Skeletal muscle satellite cell (primary cell): ENCODE results near the gene ADGRV1.
"Not testable (repeated sequence)": the region's sequence is repeated elsewhere in the genome, so short reads cannot be mapped to it uniquely, and the experiment has no call there.

Experiments used
- H3K27me3 ChIP-seq: 2 replicates; pipeline ENCODE4 v1.7.0; 2013; ENCODE audit warnings: low read length; ENCODE audit not compliant: control insufficient read depth, insufficient read depth
- H3K36me3 ChIP-seq: 2 replicates; pipeline ENCODE4 v1.7.0; 2013; ENCODE audit warnings: mild to moderate bottlenecking, control low read depth, low read length; ENCODE audit not compliant: insufficient read depth
- H3K4me1 ChIP-seq: 2 replicates; pipeline ENCODE4 v1.7.0; 2013; ENCODE audit warnings: low read length; ENCODE audit not compliant: control insufficient read depth, insufficient read depth
- H3K4me2 ChIP-seq: 2 replicates; pipeline ENCODE4 v1.7.0; 2013; ENCODE audit warnings: mild to moderate bottlenecking, low read length
- H3K4me3 ChIP-seq: 2 replicates; pipeline ENCODE4 v1.7.0; 2013; ENCODE audit warnings: low read length
- H3K9ac ChIP-seq: 2 replicates; pipeline ENCODE4 v1.7.0; 2013; ENCODE audit warnings: mild to moderate bottlenecking, low read depth, low read length, moderate library complexity
- H3K9me3 ChIP-seq: replicated peaks from 2 replicates; pipeline ENCODE4 v1.7.0; 2013; ENCODE audit warnings: mild to moderate bottlenecking, control low read depth, low read length

The ADGRV1 gene

DNA sequence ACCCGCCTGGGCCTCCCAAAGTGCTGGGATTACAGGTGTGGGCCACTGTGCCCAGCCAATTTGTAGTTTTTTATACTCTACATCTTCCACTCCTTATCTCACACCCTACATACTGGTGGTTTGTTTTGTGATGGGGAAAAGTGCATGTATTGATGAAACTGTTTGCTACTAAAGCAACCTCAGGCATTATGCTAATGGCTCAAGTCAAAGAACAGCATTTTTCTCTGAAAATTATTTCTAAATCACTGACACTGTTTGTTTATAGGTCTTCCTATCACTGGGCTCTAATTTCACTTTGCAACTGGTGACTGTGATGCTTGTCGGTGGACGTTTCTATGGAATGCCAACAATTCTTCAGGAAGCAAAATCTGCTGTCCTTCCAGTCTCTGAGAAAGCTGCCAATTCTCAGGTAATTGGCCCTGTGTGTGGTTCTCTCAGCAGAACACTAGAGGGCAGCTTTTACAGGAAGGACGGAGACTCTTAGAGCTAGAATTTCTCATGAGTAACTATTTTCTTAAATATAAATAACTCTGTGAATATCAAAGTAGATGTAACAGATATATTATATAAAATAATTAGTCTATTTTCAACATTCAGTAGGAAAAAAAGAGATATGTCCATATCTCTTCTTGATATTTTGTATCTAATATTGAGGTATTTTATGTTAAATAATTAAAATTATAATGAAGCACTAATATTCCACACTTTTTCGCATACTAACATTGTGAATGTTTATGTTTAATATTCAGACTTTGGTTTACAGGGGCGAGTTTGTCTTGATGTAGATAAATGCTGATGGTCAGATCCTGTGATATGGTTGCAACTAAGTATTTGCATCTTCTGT is 244.1 kb downstream of the ADGRV1 start:
- Histone ChIP-seq H3K4me3 (no peak overlapping the region), H3K27me3 (no peaks in the 10 kb centered on the region), H3K9ac (no peak overlapping the region), H3K4me2 (no peak overlapping the region), H3K9me3 (no peaks in the 10 kb centered on the region), H3K4me1 (no peaks in the 10 kb centered on the region), H3K36me3 (no peaks in the 10 kb centered on the region)

DNA sequence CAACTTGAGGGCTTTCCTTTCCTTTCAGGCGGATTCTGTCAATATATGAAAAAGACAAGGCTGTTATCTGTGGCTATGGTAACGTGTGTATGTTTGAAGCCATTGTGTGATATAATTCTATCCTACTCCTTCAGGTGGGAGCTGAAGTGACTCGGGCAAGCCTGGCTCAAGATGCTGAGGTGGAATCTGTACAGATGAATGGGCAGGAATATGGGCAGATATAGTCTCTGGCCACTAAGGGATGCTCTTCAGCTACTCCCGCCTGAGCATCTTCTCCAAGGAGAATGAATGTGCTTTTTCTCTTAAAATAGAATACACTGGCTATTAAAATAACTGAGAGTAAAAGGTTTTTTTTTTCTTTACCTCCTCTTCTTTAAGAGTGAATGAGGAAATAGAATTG is 244.8 kb downstream of the ADGRV1 start:
- Histone ChIP-seq H3K27me3 (no peaks in the 10 kb centered on the region), H3K4me2 (no peak overlapping the region), H3K4me3 (no peak overlapping the region), H3K36me3 (no peaks in the 10 kb centered on the region), H3K4me1 (no peaks in the 10 kb centered on the region), H3K9ac (no peak overlapping the region), H3K9me3 (no peaks in the 10 kb centered on the region)

DNA sequence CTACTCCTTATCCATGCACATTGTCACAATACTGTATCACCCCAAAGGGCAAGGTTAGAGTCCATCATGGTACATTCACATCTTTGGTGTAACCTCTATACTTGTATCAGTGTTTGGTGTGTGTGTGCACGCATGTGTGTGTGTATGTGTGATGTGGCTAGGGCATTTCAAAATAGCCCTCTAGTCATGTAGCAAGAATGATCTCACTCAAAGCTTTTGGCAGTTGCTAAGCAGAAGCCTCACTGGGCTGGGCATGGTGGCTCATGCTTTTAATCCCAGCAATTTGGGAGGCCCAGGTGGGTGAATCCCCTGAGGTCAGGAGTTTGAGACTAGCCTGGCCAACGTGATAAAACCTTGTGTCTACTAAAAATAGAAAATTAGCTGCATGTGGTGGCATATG is 245.3 kb downstream of the ADGRV1 start:
- Histone ChIP-seq H3K4me3 (no peak overlapping the region), H3K27me3 (no peaks in the 10 kb centered on the region), H3K9me3 (no peaks in the 10 kb centered on the region), H3K36me3 (no peaks in the 10 kb centered on the region), H3K4me2 (no peak overlapping the region), H3K9ac (no peak overlapping the region), H3K4me1 (no peaks in the 10 kb centered on the region)

DNA sequence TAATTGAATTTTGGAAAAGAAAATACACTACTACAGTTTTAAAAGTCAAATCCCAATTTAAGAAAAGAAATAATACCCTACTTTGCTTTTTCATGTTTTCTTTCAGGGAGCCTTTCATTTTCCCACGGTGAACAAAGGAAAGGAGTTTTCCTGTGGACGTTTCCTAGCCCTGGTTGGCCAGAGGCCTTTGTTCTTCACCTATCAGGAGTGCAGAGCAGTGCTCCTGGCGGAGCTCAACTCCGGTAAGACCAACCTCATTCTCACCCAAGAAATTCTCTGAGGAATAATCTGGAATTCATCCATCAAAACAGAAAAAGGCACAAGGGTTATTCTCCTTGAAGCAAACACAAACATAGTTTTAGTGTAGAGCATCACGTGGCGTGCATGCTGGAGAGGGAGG is 248.9 kb downstream of the ADGRV1 start:
- Histone ChIP-seq H3K9ac (no peak overlapping the region), H3K4me3 (no peak overlapping the region), H3K4me1 (no peaks in the 10 kb centered on the region), H3K27me3 (no peaks in the 10 kb centered on the region), H3K9me3 (no peaks in the 10 kb centered on the region), H3K4me2 (no peak overlapping the region), H3K36me3 (no peaks in the 10 kb centered on the region)

DNA sequence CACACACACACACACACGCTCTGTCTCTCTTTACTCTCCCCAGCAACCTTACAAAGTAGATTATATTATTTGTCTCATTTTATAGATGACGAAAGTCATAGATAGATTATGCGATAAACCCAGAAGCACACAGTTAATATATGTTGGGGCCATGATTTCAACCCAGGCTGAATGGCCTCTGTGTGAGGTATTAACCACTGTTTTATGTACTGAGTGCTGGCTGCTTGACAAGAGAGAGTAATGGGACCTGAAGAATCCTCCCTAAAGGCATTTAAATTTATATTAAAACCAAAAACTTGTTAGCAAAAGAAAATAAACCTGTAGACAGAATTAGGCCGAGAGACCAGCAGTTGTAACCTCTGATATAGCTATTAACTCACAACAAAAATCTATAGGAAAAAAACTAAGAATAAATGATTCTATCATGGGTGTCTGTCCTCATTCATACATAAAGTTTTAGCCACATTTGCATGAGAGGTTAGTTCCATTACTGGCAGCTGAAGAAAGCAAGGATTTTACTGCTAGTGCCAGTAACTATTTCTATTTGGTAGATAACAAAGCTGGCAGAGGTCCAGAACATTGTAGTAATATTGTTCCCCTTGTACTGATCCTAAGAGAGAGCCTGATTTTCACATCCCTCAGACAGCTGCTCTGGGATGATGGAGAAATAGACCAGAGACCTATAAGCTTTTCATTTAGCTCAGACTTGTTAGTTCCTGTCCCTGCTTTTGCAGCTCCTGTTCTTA is 250.9 kb downstream of the ADGRV1 start:
- Histone ChIP-seq H3K9ac (no peak overlapping the region), H3K4me3 (no peak overlapping the region), H3K36me3 (no peaks in the 10 kb centered on the region), H3K9me3 (no peaks in the 10 kb centered on the region), H3K4me1 (no peaks in the 10 kb centered on the region), H3K4me2 (no peak overlapping the region), H3K27me3 (peaks cover 3% of the 10 kb centered on the region)

DNA sequence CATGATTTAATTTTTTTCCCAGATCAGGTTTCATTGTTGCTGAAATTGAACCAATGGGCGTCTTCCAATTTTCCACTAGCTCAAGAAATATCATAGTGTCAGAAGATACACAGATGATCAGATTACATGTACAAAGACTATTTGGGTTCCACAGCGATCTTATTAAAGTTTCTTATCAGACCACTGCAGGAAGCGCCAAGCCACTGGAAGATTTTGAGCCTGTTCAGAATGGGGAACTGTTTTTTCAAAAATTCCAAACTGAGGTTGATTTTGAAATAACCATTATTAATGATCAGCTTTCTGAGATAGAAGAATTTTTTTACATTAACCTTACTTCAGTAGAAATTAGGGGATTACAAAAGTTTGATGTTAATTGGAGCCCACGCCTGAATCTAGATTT is 251.6 kb downstream of the ADGRV1 start:
- Histone ChIP-seq H3K27me3 (peaks cover 3% of the 10 kb centered on the region), H3K4me2 (no peak overlapping the region), H3K4me3 (no peak overlapping the region), H3K9ac (no peak overlapping the region), H3K9me3 (no peaks in the 10 kb centered on the region), H3K4me1 (no peaks in the 10 kb centered on the region), H3K36me3 (no peaks in the 10 kb centered on the region)

DNA sequence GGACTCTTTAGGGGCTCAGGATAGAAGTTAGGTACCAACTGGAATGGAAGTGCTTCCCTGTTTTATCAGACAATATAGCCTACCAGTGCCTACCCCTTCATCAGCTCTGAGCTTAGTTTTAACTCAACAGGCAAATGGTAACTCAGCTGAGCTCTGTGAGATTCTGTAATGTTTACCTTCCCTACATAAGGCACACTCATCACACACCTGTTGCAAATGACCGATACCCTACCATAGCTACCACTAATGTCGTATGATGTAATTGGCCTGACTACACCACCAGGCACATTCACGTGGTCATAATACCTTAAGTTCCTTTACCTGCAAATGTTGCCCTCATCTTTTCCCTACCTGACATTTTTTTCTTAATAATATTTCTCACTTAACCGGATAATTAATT is 254.8 kb downstream of the ADGRV1 start:
- Histone ChIP-seq H3K27me3 (peaks cover 3% of the 10 kb centered on the region), H3K9ac (no peak overlapping the region), H3K36me3 (no peaks in the 10 kb centered on the region), H3K4me2 (no peak overlapping the region), H3K4me1 (no peaks in the 10 kb centered on the region), H3K4me3 (no peak overlapping the region), H3K9me3 (no peaks in the 10 kb centered on the region)

DNA sequence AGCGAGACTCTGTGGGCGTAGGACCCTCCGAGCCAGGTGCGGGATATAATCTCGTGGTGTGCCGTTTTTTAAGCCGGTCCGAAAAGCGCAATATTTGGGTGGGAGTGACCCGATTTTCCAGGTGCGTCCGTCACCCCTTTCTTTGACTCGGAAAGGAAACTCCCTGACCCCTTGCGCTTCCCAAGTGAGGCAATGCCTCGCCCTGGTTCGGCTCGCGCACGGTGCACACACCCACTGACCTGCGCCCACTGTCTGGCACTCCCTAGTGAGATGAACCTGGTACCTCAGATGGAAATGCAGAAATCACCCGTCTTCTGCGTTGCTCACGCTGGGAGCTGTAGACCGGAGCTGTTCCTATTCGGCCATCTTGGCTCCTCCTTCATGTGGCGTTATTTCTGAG is 263.5 kb downstream of the ADGRV1 start:
- not testable (repeated sequence) for H3K4me2 ChIP-seq, H3K36me3 ChIP-seq, H3K9ac ChIP-seq, H3K27me3 ChIP-seq, H3K9me3 ChIP-seq, H3K4me1 ChIP-seq, H3K4me3 ChIP-seq

DNA sequence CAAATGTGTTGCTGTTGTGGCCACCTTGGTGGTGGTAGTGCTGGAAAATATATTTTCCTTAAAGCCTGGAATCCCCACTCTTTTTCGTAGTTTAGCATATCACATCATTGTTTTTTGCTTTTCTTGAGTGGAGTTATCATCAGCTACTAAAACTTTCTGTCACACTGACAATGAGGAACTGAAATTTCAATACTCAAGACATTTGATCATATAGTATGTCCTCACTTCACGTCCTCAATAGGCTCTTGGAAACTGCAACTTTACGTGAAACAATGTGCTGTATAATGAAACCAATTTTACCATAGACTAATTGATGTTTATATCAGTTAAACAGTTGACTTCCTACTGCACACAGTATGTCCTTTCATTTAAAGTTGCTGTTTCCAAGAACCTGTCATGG is 265.8 kb downstream of the ADGRV1 start:
- Histone ChIP-seq H3K4me3 (no peak overlapping the region), H3K9me3 (no peaks in the 10 kb centered on the region), H3K4me1 (no peaks in the 10 kb centered on the region), H3K36me3 (no peaks in the 10 kb centered on the region), H3K9ac (no peak overlapping the region), H3K4me2 (no peak overlapping the region), H3K27me3 (no peaks in the 10 kb centered on the region)

DNA sequence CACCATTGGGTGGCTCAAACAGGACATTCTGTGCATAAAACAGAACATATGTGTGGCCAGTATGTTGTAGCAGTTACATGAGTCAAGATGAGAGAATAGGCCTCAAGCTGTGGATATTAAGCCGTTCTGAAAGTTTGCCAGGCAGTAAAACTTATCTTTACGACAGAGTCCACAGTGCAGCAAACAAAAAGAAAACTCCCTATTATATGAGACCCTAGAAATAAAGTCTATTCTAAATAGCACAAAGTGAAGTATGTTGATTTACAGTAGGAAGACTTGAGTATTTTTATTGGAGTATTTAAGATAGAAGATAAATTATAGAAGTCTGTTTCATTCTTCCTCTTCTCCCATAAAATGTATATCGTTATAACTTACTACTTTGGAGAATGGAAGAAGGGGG is 271.5 kb downstream of the ADGRV1 start:
- no peaks in the 10 kb centered on the region for H3K27me3 ChIP-seq
- H3K9me3 ChIP-seq: no peaks in the 10 kb centered on the region
- no peak overlapping the region for H3K4me2 ChIP-seq
- no peak overlapping the region for H3K9ac ChIP-seq
- H3K4me1 ChIP-seq: no peaks in the 10 kb centered on the region
- H3K4me3 ChIP-seq: no peak overlapping the region
- H3K36me3 ChIP-seq: no peaks in the 10 kb centered on the region

DNA sequence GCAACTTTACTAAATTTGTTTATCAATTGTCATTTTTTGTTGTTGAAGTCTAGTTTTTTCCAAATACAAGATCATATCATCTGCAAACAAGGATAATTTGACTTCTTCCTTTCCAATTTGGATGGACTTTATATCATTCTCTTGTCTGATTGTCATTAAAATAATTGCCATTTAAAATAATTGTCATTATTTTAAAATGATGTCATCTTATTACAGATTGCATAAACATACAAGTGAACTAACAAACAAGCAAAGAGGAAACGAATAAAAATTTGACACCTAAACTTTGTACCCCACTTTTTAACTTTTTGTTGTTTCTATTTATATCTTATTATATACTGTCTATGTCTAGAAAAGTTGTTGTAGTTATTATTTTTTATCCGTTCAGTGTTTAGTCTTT is 275.2 kb downstream of the ADGRV1 start:
- H3K9me3 ChIP-seq: no peaks in the 10 kb centered on the region
- H3K9ac ChIP-seq: no peak overlapping the region
- H3K27me3 ChIP-seq: no peaks in the 10 kb centered on the region
- H3K4me1 ChIP-seq: no peaks in the 10 kb centered on the region
- no peak overlapping the region for H3K4me3 ChIP-seq
- no peaks in the 10 kb centered on the region for H3K36me3 ChIP-seq
- no peak overlapping the region for H3K4me2 ChIP-seq

DNA sequence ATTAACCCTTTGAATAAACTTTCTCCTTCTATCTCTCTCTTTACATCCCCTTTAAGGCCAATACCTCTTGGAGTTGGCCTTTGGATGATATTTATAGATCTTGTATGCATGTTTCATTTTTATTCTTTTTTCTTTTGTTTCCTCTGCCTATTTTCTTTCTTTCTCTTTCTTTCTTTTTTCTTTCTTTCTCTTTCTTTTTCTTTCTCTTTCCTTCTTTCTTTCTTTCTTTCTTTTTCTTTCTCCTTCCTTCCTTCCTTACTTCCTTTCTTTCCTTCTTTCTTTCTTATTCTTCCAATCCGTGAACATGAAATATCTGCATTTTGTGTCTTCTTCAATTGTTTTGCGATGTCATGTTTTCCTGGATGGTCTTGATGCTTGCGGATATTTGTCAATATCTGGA is 276.1 kb downstream of the ADGRV1 start:
- no peak overlapping the region for H3K4me2 ChIP-seq
- H3K27me3 ChIP-seq: peaks cover 2% of the 10 kb centered on the region
- H3K9me3 ChIP-seq: no peaks in the 10 kb centered on the region
- no peak overlapping the region for H3K4me3 ChIP-seq
- no peaks in the 10 kb centered on the region for H3K4me1 ChIP-seq
- no peak overlapping the region for H3K9ac ChIP-seq
- no peaks in the 10 kb centered on the region for H3K36me3 ChIP-seq
